K562 (cell line): ENCODE measurements around the gene APP.

Experiments used
- CBX8 ChIP-seq: fragments of 200-600 bp; sonication (generic); IDR thresholded peaks from 2 replicates; pipeline ENCODE4 v1.6.1; 2012; ENCODE audit warnings: borderline replicate concordance, mixed run types, low read depth, mild to moderate bottlenecking, moderate library complexity, mixed read lengths, low read length, control low read depth, inconsistent platforms; ENCODE audit not compliant: poor library complexity, severe bottlenecking; ENCODE audit errors: extremely low read depth
- CTCF ChIP-seq, 3 experiments: IDR thresholded peaks in 2 of 3; conservative IDR thresholded peaks in 1 of 3; 2 replicates each; pipeline ENCODE4 v1.5.1; 2011 to 2012; ENCODE audit warnings: low read length in 3 of 3, mild to moderate bottlenecking in 3 of 3, control low read depth in 2 of 3, improper control_type of control experiment in 1 of 3, inconsistent platforms in 1 of 3, low read depth in 1 of 3, mixed read lengths in 1 of 3, moderate library complexity in 1 of 3; ENCODE audit not compliant: insufficient read depth in 2 of 3
- KAT7 ChIP-seq: sonication (generic); formaldehyde crosslinking; IDR thresholded peaks from 2 replicates; pipeline ENCODE4 v1.8.0; 2022; ENCODE audit warnings: missing genetic modification reagents, mild to moderate bottlenecking, borderline replicate concordance
- REST ChIP-seq, 2 experiments: fragments of 450-650 bp; formaldehyde crosslinking in 1 of 2; IDR thresholded peaks; 2 replicates each; pipeline versions ENCODE4 v1.4.0 to v1.6.1; 2014 to 2020; ENCODE audit warnings: mild to moderate bottlenecking in 2 of 2, borderline replicate concordance in 1 of 2, low read depth in 1 of 2
- ZNF184 ChIP-seq: sonication (generic); formaldehyde crosslinking; IDR thresholded peaks from 2 replicates; pipeline ENCODE4 v1.5.0; 2020; ENCODE audit warnings: missing genetic modification reagents

- TF ChIP-seq CBX8: no peak
- no peak for TF ChIP-seq ZNF184
- no peak for TF ChIP-seq CTCF (IDR thresholded peaks at IDR 0.05 in 2 of 3, conservative IDR thresholded peaks at IDR 0.05 in 1 of 3; ENCODE audit: insufficient read depth in 2 of 3, low read depth in 1 of 3, low read length in 3 of 3)
- no peak for TF ChIP-seq KAT7
- no peak for TF ChIP-seq REST (IDR thresholded peaks at IDR 0.05; ENCODE audit: borderline replicate concordance)
- no peak for TF ChIP-seq REST (CRISPR knock-in tag; IDR thresholded peaks at IDR 0.05; ENCODE audit: low read depth)
Observed at GRCh38 chr21:26146681-26147080, 23.9 kb downstream of the APP start.
